HEK293 (cell line): ENCODE data around the gene ANP32A.
A peak's percentile ranks its signal among the peaks of the same experiment; 100 is the strongest.

Experiments used
- CTCF ChIA-PET: fragments of 350-600 bp; formaldehyde crosslinking; extraction: SDS; loops from one replicate; lab custom pipeline; 2021; ENCODE audit warnings: antibody characterized with exemption; lab: Yijun Ruan, JAX
- POLR2A ChIA-PET: fragments of 300-600 bp; formaldehyde crosslinking; extraction: SDS; loops from one replicate; lab custom pipeline; 2020; ENCODE audit warnings: antibody characterized with exemption, inconsistent platforms; lab: Yijun Ruan, JAX
- H3K27ac ChIP-seq: fragments of 200-500 bp; sonication (Bioruptor generic); 2 replicates; pipeline ENCODE4 v1.5.1; 2014; ENCODE audit warnings: low read depth, low read length, control low read depth, inconsistent platforms; ENCODE audit errors: extremely low read depth
- H3K36me3 ChIP-seq, 2 experiments: fragments of 200-500 bp in 1 of 2; sonication (Bioruptor generic) in 1 of 2; 1 replicate in 1 of 2; 2 replicates in 1 of 2; pipeline ENCODE4 v1.5.1; 2014 to 2017; ENCODE audit warnings: inconsistent platforms in 2 of 2, low read length in 2 of 2; ENCODE audit not compliant: control insufficient read depth in 2 of 2, insufficient read depth in 1 of 2
- H3K4me1 ChIP-seq: fragments of 200-500 bp; sonication (Bioruptor generic); 2 replicates; pipeline ENCODE4 v1.5.1; 2014; ENCODE audit warnings: mild to moderate bottlenecking, low read length, inconsistent platforms; ENCODE audit not compliant: control insufficient read depth, insufficient read depth
- H3K4me3 ChIP-seq: 2 replicates; pipeline ENCODE4 v1.5.1; 2011; ENCODE audit warnings: low read depth, mild to moderate bottlenecking, control low read depth, low read length, moderate library complexity
- H3K9me3 ChIP-seq: fragments of 200-500 bp; sonication (Bioruptor generic); 2 replicates; pipeline ENCODE4 v1.5.1; 2014; ENCODE audit warnings: low read depth, low read length, inconsistent platforms; ENCODE audit not compliant: control insufficient read depth, insufficient read depth
- ATF2 ChIP-seq: fragments of 450-650 bp; formaldehyde crosslinking; IDR thresholded peaks from 2 replicates; pipeline ENCODE4 v1.5.1; 2016; ENCODE audit warnings: missing biosample characterization, missing genetic modification characterization, low read depth
- EGR2 ChIP-seq: fragments of 450-650 bp; formaldehyde crosslinking; IDR thresholded peaks from 2 replicates; pipeline ENCODE4 v1.5.1; 2016; ENCODE audit warnings: low read depth, missing biosample characterization, missing genetic modification characterization
- KLF8 ChIP-seq: fragments of 450-650 bp; formaldehyde crosslinking; IDR thresholded peaks from 2 replicates; pipeline ENCODE4 v1.5.1; 2016; ENCODE audit warnings: missing biosample characterization, missing genetic modification characterization
- PBX3 ChIP-seq: sonication (generic); formaldehyde crosslinking; IDR thresholded peaks from 2 replicates; pipeline ENCODE4 v1.8.1; 2022; ENCODE audit warnings: mild to moderate bottlenecking, moderate library complexity, missing genetic modification reagents
- SP7 ChIP-seq: fragments of 450-650 bp; formaldehyde crosslinking; IDR thresholded peaks from 2 replicates; pipeline ENCODE4 v1.5.1; 2016; ENCODE audit warnings: missing biosample characterization, missing genetic modification characterization
- YY1 ChIP-seq: fragments of 450-650 bp; formaldehyde crosslinking; IDR thresholded peaks from 2 replicates; pipeline ENCODE4 v1.5.1; 2018; ENCODE audit warnings: missing biosample characterization, missing genetic modification characterization
- ZBTB17 ChIP-seq: fragments of 450-650 bp; formaldehyde crosslinking; IDR thresholded peaks from 2 replicates; pipeline ENCODE4 v1.5.1; 2016; ENCODE audit warnings: missing biosample characterization, missing genetic modification characterization
- ZBTB21 ChIP-seq: fragments of 450-650 bp; formaldehyde crosslinking; IDR thresholded peaks from 2 replicates; pipeline ENCODE4 v1.5.1; 2017; ENCODE audit warnings: missing biosample characterization, missing genetic modification characterization
- ZIC2 ChIP-seq: fragments of 450-650 bp; formaldehyde crosslinking; IDR thresholded peaks from 2 replicates; pipeline ENCODE4 v1.5.1; 2016; ENCODE audit warnings: missing biosample characterization, missing genetic modification characterization
- ZNF157 ChIP-seq: fragments of 450-650 bp; formaldehyde crosslinking; IDR thresholded peaks from 2 replicates; pipeline ENCODE4 v1.5.1; 2016; ENCODE audit warnings: missing biosample characterization, missing genetic modification characterization
- ZNF18 ChIP-seq: fragments of 450-650 bp; formaldehyde crosslinking; IDR thresholded peaks from 2 replicates; pipeline ENCODE4 v1.5.1; 2016; ENCODE audit warnings: missing biosample characterization, missing genetic modification characterization
- ZNF184 ChIP-seq: fragments of 450-650 bp; IDR thresholded peaks from 2 replicates; pipeline ENCODE4 v1.5.1; 2018; ENCODE audit warnings: missing biosample characterization, mild to moderate bottlenecking, missing genetic modification characterization
- ZNF223 ChIP-seq: fragments of 450-650 bp; formaldehyde crosslinking; IDR thresholded peaks from 2 replicates; pipeline ENCODE4 v1.5.1; 2016; ENCODE audit warnings: missing biosample characterization, missing genetic modification characterization
- ZNF501 ChIP-seq: fragments of 450-650 bp; formaldehyde crosslinking; IDR thresholded peaks from 2 replicates; pipeline ENCODE4 v1.5.1; 2016; ENCODE audit warnings: missing biosample characterization, missing genetic modification characterization
- ZNF600 ChIP-seq: fragments of 450-650 bp; formaldehyde crosslinking; IDR thresholded peaks from 2 replicates; pipeline ENCODE4 v1.5.1; 2016; ENCODE audit warnings: missing biosample characterization, missing genetic modification characterization
- ZNF623 ChIP-seq: fragments of 450-650 bp; formaldehyde crosslinking; IDR thresholded peaks from 2 replicates; pipeline ENCODE4 v1.5.1; 2016; ENCODE audit warnings: missing biosample characterization, missing genetic modification characterization
- ZNF629 ChIP-seq: fragments of 450-650 bp; formaldehyde crosslinking; IDR thresholded peaks from 2 replicates; pipeline ENCODE4 v1.5.1; 2017; ENCODE audit warnings: missing biosample characterization, missing genetic modification characterization
- ZNF658 ChIP-seq: fragments of 450-650 bp; formaldehyde crosslinking; IDR thresholded peaks from 2 replicates; pipeline ENCODE4; 2016; ENCODE audit warnings: missing biosample characterization, missing genetic modification characterization
- ZNF747 ChIP-seq: fragments of 450-650 bp; formaldehyde crosslinking; IDR thresholded peaks from 2 replicates; pipeline ENCODE4 v1.5.1; 2016; ENCODE audit warnings: missing biosample characterization, missing genetic modification characterization
- TF ChIP-seq, protein P1 (sequence below): fragments of 450-650 bp; formaldehyde crosslinking; IDR thresholded peaks from 2 replicates; pipeline ENCODE4 v1.5.1; 2016; ENCODE audit warnings: missing biosample characterization, missing genetic modification characterization, borderline replicate concordance
- TF ChIP-seq, protein P2 (sequence below): fragments of 450-650 bp; formaldehyde crosslinking; IDR thresholded peaks from 2 replicates; pipeline ENCODE4 v1.5.1; 2016; ENCODE audit warnings: missing biosample characterization, missing genetic modification characterization
- TF ChIP-seq, protein P3 (sequence below): fragments of 450-650 bp; formaldehyde crosslinking; IDR thresholded peaks from 2 replicates; pipeline ENCODE4 v1.5.1; 2016; ENCODE audit warnings: missing biosample characterization, missing genetic modification characterization, low read depth

The ANP32A gene

GRCh38 chr15:68798346-68799094 lies 22.2 kb downstream of the ANP32A start:
- POLR2A ChIA-PET = interaction anchor here (0.5 to 1.9 kb wide), 2 partner anchors 17 to 30 kb away, joined by 3 to 4 read pairs; no protein-coding TSS in a partner anchor
- peaks cover 0 to 2% of the 10 kb centered on the region in 2 experiments for H3K36me3 ChIP-seq
- TF ChIP-seq, protein P1, sequence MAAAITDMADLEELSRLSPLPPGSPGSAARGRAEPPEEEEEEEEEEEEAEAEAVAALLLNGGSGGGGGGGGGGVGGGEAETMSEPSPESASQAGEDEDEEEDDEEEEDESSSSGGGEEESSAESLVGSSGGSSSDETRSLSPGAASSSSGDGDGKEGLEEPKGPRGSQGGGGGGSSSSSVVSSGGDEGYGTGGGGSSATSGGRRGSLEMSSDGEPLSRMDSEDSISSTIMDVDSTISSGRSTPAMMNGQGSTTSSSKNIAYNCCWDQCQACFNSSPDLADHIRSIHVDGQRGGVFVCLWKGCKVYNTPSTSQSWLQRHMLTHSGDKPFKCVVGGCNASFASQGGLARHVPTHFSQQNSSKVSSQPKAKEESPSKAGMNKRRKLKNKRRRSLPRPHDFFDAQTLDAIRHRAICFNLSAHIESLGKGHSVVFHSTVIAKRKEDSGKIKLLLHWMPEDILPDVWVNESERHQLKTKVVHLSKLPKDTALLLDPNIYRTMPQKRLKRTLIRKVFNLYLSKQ (tag by site-specific recombination) = no peak
- TF ChIP-seq ZNF184 (tag by site-specific recombination) = no peak
- no peak for TF ChIP-seq ZNF747
- no peak for TF ChIP-seq ZNF157 (tag by site-specific recombination)
- TF ChIP-seq, protein P2, sequence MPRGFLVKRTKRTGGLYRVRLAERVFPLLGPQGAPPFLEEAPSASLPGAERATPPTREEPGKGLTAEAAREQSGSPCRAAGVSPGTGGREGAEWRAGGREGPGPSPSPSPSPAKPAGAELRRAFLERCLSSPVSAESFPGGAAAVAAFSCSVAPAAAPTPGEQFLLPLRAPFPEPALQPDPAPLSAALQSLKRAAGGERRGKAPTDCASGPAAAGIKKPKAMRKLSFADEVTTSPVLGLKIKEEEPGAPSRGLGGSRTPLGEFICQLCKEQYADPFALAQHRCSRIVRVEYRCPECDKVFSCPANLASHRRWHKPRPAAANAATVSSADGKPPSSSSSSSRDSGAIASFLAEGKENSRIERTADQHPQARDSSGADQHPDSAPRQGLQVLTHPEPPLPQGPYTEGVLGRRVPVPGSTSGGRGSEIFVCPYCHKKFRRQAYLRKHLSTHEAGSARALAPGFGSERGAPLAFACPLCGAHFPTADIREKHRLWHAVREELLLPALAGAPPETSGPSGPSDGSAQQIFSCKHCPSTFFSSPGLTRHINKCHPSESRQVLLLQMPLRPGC (tag by site-specific recombination) = no peak
- no peak for TF ChIP-seq YY1
- TF ChIP-seq KLF8 (tag by site-specific recombination) = no peak
- no peak for TF ChIP-seq ZNF658 (tag by site-specific recombination)
- no peak for TF ChIP-seq ZNF623 (tag by site-specific recombination)
- TF ChIP-seq ZBTB21 (tag by site-specific recombination) = no peak
- TF ChIP-seq ZNF18 = no peak
- TF ChIP-seq ZNF223 (tag by site-specific recombination) = no peak
- TF ChIP-seq ZBTB17 = no peak
- no peak for TF ChIP-seq ZNF501 (tag by site-specific recombination)
- TF ChIP-seq PBX3 (CRISPR knock-in tag) = no peak
- no peak for TF ChIP-seq ZNF600
- no peak for TF ChIP-seq SP7
- TF ChIP-seq, all 188 proteins: peak for 0
- no peaks in the 10 kb centered on the region for H3K9me3 ChIP-seq
- no peak overlapping the region for H3K4me3 ChIP-seq
- peaks cover 8% of the 10 kb centered on the region; the same call in 1 of the 2 replicates for H3K4me1 ChIP-seq
- CTCF ChIA-PET = interaction anchor here (0.5 to 1.7 kb wide), 4 partner anchors 15 to 222 kb away, joined by 3 to 8 read pairs (median 4); no protein-coding TSS in a partner anchor
- H3K27ac ChIP-seq = no peak overlapping the region

DNA sequence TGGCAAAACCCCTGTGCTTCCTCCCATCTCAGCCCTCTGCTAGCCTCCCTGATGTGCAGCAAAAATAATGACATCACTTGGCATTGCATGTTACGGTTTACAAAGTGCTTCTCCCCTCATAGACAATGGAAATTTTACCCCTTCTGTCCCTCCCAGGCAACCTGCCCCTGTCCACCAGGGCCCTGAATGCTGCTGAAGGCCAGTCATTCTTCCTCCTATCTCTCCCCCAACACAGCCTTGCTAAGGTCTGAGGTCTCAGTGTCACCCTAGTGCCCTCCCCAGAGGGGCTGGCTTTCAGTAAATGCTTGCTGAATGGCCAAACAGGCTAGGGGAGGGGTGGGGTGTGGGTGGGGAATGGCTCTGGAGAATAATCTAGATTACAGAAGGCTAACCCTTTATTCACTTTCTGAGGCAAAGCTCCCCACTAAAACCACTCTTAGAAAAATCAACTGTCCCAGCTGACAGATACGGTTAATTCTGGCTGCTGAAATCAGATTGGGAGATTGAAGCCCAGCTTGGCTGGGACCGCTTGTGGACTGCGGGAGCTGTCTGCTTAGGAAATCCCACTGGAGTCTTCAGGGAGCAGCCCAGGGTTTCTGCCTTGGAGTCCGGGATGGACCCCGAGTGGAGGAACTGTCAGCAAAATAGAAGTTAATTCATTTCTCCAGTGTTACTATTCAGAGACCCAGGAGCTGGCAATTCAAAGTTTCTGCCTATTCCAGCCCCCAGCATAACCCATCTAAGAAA lies 22.9 kb downstream of the ANP32A start:
- H3K4me1 ChIP-seq = peaks cover 8% of the 10 kb centered on the region; the same call in 1 of the 2 replicates
- ChIA-PET CTCF (interaction anchor here (1.7 kb wide), 1 partner anchor 78 kb away, joined by 8 read pairs; no protein-coding TSS in a partner anchor), POLR2A (interaction anchor here (1.9 kb wide), 1 partner anchor 18 kb away, joined by 4 read pairs; no protein-coding TSS in a partner anchor)
- no peaks in the 10 kb centered on the region; a peak in 1 of 3 replicates for H3K36me3 ChIP-seq
- H3K4me3 ChIP-seq = no peak overlapping the region
- H3K27ac ChIP-seq = no peak overlapping the region
- no peaks in the 10 kb centered on the region for H3K9me3 ChIP-seq
- TF ChIP-seq ZNF629 (peak; percentile 55), ATF2 (tag by site-specific recombination) (peak; percentile 90), EGR2 (tag by site-specific recombination) (no peak), ZIC2 (tag by site-specific recombination) (0 out of 2 replicates have a peak, but pooled peaks have one; percentile 32), ZNF600 (0 out of 2 replicates have a peak, but pooled peaks have one; percentile 48)
- TF ChIP-seq, protein P3, sequence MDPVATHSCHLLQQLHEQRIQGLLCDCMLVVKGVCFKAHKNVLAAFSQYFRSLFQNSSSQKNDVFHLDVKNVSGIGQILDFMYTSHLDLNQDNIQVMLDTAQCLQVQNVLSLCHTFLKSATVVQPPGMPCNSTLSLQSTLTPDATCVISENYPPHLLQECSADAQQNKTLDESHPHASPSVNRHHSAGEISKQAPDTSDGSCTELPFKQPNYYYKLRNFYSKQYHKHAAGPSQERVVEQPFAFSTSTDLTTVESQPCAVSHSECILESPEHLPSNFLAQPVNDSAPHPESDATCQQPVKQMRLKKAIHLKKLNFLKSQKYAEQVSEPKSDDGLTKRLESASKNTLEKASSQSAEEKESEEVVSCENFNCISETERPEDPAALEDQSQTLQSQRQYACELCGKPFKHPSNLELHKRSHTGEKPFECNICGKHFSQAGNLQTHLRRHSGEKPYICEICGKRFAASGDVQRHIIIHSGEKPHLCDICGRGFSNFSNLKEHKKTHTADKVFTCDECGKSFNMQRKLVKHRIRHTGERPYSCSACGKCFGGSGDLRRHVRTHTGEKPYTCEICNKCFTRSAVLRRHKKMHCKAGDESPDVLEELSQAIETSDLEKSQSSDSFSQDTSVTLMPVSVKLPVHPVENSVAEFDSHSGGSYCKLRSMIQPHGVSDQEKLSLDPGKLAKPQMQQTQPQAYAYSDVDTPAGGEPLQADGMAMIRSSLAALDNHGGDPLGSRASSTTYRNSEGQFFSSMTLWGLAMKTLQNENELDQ (tag by site-specific recombination) = no peak
